ENCODE results near the gene FAR2. TPM values are rescaled to one million over a fixed set of nuclear protein-coding genes. Genes with fewer than 3 reads are reported as not detected.

The FAR2 gene
- total RNA-seq, 2 donors from 2014 or later = 1.0 TPM; not detected in 1

- peaks cover 7% of the 10 kb centered on the region for H3K4me1 ChIP-seq
- no peak overlapping the region for H3K4me3 ChIP-seq
- no peak for TF ChIP-seq POLR2A (IDR thresholded peaks at IDR 0.05)
- DNase-seq = no peak
- no peak for ATAC-seq
- intact Hi-C loops (cut with DNase I) = no loop called here
- H3K27me3 ChIP-seq = no peaks in the 10 kb centered on the region
- no peaks in the 10 kb centered on the region for H3K9me3 ChIP-seq
- peaks cover 0 to 8% of the 10 kb centered on the region in 2 donors for H3K36me3 ChIP-seq (replicated peaks in 1 of 2; ENCODE audit: insufficient read depth in 1 of 2, low read depth in 2 of 2)
- H3K27ac ChIP-seq = no peak overlapping the region
- 98 to 100% methylated on average over 3 of the region's 3 CpGs for WGBS, 2 donors
Observed at GRCh38 chr12:29346769-29347421, 197.8 kb downstream of the FAR2 start.

GRCh38 chr12:29350080-29350479 lies 201.0 kb downstream of the FAR2 start:
- Histone ChIP-seq H3K9me3 (no peaks in the 10 kb centered on the region), H3K4me1 (peaks cover 7% of the 10 kb centered on the region), H3K27ac (no peak overlapping the region), H3K36me3 (replicated peaks in 1 of 2; ENCODE audit: insufficient read depth in 1 of 2, low read depth in 2 of 2) (peaks cover 0 to 2% of the 10 kb centered on the region in 2 donors), H3K27me3 (no peaks in the 10 kb centered on the region), H3K4me3 (no peak overlapping the region)
- TF ChIP-seq POLR2A (IDR thresholded peaks at IDR 0.05) = no peak
- TF ChIP-seq, protein P1, sequence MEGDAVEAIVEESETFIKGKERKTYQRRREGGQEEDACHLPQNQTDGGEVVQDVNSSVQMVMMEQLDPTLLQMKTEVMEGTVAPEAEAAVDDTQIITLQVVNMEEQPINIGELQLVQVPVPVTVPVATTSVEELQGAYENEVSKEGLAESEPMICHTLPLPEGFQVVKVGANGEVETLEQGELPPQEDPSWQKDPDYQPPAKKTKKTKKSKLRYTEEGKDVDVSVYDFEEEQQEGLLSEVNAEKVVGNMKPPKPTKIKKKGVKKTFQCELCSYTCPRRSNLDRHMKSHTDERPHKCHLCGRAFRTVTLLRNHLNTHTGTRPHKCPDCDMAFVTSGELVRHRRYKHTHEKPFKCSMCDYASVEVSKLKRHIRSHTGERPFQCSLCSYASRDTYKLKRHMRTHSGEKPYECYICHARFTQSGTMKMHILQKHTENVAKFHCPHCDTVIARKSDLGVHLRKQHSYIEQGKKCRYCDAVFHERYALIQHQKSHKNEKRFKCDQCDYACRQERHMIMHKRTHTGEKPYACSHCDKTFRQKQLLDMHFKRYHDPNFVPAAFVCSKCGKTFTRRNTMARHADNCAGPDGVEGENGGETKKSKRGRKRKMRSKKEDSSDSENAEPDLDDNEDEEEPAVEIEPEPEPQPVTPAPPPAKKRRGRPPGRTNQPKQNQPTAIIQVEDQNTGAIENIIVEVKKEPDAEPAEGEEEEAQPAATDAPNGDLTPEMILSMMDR (IDR thresholded peaks at IDR 0.05) = no peak
- ATAC-seq (no peak), DNase-seq (no peak)
- intact Hi-C loops (cut with DNase I) = no loop called here

DNA sequence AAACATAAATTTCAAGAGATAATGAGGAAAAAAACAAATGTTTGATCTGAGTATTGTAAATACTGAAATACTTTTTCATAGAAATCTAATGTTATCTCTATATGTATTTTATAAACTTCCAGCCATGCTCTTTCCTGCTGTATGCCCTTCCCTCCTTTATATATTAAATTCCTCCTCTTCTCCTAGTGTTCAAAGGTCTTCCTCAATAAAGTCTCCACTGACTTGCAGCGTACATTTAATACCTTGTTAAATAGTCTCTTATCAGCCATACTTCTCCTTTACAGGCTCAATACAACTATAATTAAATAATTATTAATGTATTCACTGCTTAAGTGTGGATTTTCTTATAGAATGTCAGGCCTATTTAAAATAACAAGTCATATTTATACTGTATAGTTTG lies 205.9 kb downstream of the FAR2 start:
- Histone ChIP-seq H3K27ac (no peak overlapping the region), H3K4me1 (peaks cover 7% of the 10 kb centered on the region), H3K4me3 (no peak overlapping the region), H3K36me3 (replicated peaks in 1 of 2; ENCODE audit: insufficient read depth in 1 of 2, low read depth in 2 of 2) (peaks cover 0 to 5% of the 10 kb centered on the region in 2 donors), H3K9me3 (no peaks in the 10 kb centered on the region), H3K27me3 (no peaks in the 10 kb centered on the region)
- TF ChIP-seq, protein P1 (IDR thresholded peaks at IDR 0.05) = no peak
- no peak for TF ChIP-seq POLR2A (IDR thresholded peaks at IDR 0.05)
- DNase-seq = no peak
- 88 to 95% methylated on average over 1 of the region's 1 CpG for WGBS, 2 donors
- intact Hi-C loops (cut with DNase I) = no loop called here
- no peak for ATAC-seq

GRCh38 chr12:29365091-29365490 lies 216.0 kb downstream of the FAR2 start:
- Histone ChIP-seq H3K36me3 (replicated peaks in 1 of 2; ENCODE audit: insufficient read depth in 1 of 2, low read depth in 2 of 2) (peaks cover 8 to 11% of the 10 kb centered on the region in 2 donors), H3K4me1 (no peaks in the 10 kb centered on the region), H3K4me3 (no peak overlapping the region), H3K9me3 (no peaks in the 10 kb centered on the region), H3K27me3 (no peaks in the 10 kb centered on the region), H3K27ac (no peak overlapping the region)
- WGBS, 2 donors = 94 to 97% methylated on average over 2 of the region's 2 CpGs
- ATAC-seq (no peak), DNase-seq (no peak)
- intact Hi-C loops (cut with DNase I) = no loop called here
- TF ChIP-seq, protein P1 (IDR thresholded peaks at IDR 0.05) = no peak

GRCh38 chr12:29374012-29374411 lies 224.9 kb downstream of the FAR2 start:
- WGBS, 2 donors = 71 to 76% methylated on average over 2 of the region's 2 CpGs
- H3K9me3 ChIP-seq = no peaks in the 10 kb centered on the region
- peaks cover 14% of the 10 kb centered on the region for H3K4me1 ChIP-seq
- no peak for TF ChIP-seq POLR2A (IDR thresholded peaks at IDR 0.05)
- TF ChIP-seq, protein P1 (IDR thresholded peaks at IDR 0.05) = no peak
- H3K27ac ChIP-seq = no peak overlapping the region
- no peak overlapping the region for H3K4me3 ChIP-seq
- H3K27me3 ChIP-seq = no peaks in the 10 kb centered on the region
- DNase-seq = no peak
- peaks cover 0 to 4% of the 10 kb centered on the region in 2 donors for H3K36me3 ChIP-seq (replicated peaks in 1 of 2; ENCODE audit: insufficient read depth in 1 of 2, low read depth in 2 of 2)
- intact Hi-C loops (cut with DNase I) = no loop called here
- ATAC-seq = no peak
